HG03064 (cell line): Measurements from ENCODE around the gene CLDN15.
"Not testable (repeated sequence)": the region's sequence is repeated elsewhere in the genome, so short reads cannot be mapped to it uniquely, and the experiment has no call there.

Experiments used
- ATAC-seq: cut with Tn5 transposase; IDR thresholded peaks from one replicate; pipeline ENCODE4 v1.9.1; 2021; ENCODE audit warnings: low read depth; ENCODE audit not compliant: unreplicated experiment

CLDN15 gene

GRCh38 chr7:101201695-101202602 lies 35.7 kb downstream of the CLDN15 start:
- ATAC-seq: no peak

GRCh38 chr7:101200862-101201599 lies 36.6 kb downstream of the CLDN15 start, which contains the start of gene MOGAT3:
TSS of gene MOGAT3 (minus strand) at chr7:101201036. CDS start at chr7:101200854, 182 bp downstream.
- no peak for ATAC-seq

GRCh38 chr7:101200504-101200861 lies 37.1 kb downstream of the CLDN15 start:
- ATAC-seq: no peak

- not testable (repeated sequence) for ATAC-seq
Measured at GRCh38 chr7:101199522-101199921, 38.1 kb downstream of the CLDN15 start.

GRCh38 chr7:101198476-101198875 lies 39.1 kb downstream of the CLDN15 start:
- ATAC-seq: no peak

GRCh38 chr7:101197991-101198390 lies 39.6 kb downstream of the CLDN15 start:
- ATAC-seq: no peak

GRCh38 chr7:101195884-101196283 lies 41.7 kb downstream of the CLDN15 start:
- ATAC-seq: no peak

GRCh38 chr7:101189109-101189508 lies 48.5 kb downstream of the CLDN15 start:
- ATAC-seq: no peak

GRCh38 chr7:101186844-101187428 lies 50.7 kb downstream of the CLDN15 start:
- no peak for ATAC-seq

- ATAC-seq: no peak
Measured at GRCh38 chr7:101186194-101186593, 51.4 kb downstream of the CLDN15 start.

- no peak for ATAC-seq
Measured at GRCh38 chr7:101185258-101185839, 52.3 kb downstream of the CLDN15 start.
